GM12864 (cell line): ENCODE measurements around the gene PYGM.

Experiments used
- DNase-seq: peaks from one replicate; pipeline ENCODE4 v3.0.0-alpha.2; 2011; ENCODE audit warnings: low read depth
- H3K4me3 ChIP-seq: 2 replicates; pipeline ENCODE4 v1.5.1; 2011; ENCODE audit warnings: mild to moderate bottlenecking, low read depth, low read length, control low read depth
- TF ChIP-seq, protein P1 (sequence below): IDR thresholded peaks from 2 replicates; pipeline ENCODE4 v1.5.1; 2011; ENCODE audit warnings: low read depth, mild to moderate bottlenecking, moderate library complexity, low read length, control low read depth, inconsistent platforms; ENCODE audit errors: missing control alignments

PYGM gene

DNA sequence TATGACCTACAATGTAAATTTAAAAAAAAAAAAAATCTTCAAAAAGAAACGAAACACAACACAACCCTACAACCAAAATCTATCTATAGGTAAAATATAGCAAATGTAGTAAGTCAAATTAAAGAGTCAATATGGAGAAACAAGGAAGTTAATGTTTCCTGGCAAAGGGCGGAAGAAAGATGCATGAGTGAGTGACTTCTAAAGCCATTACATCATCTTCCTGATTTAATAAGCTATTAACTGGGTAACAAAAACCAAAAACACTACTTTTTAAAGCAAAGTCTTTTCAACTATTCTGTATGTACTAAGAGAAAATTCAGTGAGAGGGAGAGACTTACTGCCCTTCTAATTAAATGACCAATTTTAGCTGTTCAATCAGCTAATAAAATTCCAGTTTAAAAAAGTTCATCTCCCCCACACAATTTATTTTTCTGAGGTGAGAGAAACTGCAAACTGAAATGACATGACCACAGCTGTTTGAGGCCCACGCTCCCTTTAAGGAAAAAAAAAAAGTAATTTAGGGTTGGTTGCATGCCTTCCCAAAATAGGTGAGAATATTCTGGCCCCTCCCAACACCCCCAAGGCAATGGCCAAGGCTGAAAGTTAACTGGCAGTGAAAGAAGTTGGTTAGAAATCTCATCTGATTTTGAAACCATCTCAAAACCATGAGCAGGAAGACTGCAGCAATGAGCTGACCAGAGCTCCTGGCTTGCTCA lies 12.7 kb upstream of the PYGM start:
- DNase-seq, result peak; percentile 30
- TF ChIP-seq, protein P1, sequence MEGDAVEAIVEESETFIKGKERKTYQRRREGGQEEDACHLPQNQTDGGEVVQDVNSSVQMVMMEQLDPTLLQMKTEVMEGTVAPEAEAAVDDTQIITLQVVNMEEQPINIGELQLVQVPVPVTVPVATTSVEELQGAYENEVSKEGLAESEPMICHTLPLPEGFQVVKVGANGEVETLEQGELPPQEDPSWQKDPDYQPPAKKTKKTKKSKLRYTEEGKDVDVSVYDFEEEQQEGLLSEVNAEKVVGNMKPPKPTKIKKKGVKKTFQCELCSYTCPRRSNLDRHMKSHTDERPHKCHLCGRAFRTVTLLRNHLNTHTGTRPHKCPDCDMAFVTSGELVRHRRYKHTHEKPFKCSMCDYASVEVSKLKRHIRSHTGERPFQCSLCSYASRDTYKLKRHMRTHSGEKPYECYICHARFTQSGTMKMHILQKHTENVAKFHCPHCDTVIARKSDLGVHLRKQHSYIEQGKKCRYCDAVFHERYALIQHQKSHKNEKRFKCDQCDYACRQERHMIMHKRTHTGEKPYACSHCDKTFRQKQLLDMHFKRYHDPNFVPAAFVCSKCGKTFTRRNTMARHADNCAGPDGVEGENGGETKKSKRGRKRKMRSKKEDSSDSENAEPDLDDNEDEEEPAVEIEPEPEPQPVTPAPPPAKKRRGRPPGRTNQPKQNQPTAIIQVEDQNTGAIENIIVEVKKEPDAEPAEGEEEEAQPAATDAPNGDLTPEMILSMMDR, result no peak
- no peak overlapping the region for H3K4me3 ChIP-seq

DNA sequence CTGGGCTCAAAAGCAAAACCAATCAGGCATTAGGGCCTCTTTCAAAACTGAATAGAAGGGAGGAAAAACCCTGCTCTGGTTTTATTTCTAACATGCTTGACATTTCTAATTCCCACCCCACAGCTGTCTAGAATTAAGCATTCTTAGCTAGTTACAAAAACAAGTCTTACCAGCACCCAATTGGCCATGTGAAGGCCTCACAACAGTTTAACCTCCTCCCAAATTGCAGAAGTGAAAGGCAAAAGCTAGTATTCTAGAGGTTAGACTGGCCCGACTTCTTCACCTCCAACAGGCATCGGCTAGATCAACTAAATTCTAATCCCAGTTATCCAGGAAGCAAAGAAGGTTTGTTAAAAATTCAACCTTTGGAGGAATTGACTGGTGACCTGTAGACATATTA lies 12.1 kb upstream of the PYGM start:
- H3K4me3 ChIP-seq, result no peak overlapping the region
- no peak for DNase-seq
- TF ChIP-seq, protein P1, result no peak

DNA sequence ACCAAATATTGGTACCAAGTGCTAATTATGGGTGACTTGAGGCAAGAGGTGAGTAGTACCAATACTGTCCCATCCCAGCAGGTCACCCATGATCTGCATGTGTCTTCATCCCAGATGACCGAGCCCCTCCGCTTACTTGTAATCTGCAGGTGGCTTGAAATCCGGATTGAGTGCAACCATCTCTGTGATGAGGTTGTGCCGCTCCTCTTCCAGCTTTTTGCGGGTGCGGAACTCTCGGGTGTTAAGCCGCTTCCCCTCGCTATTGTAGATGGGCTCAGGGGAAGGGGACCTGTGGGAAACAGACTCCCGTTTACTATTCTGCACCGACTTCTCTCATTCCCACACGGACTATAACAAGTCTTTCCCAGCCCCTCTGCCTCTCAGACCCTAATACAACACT lies 10.3 kb upstream of the PYGM start:
- no peak for DNase-seq
- TF ChIP-seq, protein P1, result no peak
- H3K4me3 ChIP-seq, result no peak overlapping the region

DNA sequence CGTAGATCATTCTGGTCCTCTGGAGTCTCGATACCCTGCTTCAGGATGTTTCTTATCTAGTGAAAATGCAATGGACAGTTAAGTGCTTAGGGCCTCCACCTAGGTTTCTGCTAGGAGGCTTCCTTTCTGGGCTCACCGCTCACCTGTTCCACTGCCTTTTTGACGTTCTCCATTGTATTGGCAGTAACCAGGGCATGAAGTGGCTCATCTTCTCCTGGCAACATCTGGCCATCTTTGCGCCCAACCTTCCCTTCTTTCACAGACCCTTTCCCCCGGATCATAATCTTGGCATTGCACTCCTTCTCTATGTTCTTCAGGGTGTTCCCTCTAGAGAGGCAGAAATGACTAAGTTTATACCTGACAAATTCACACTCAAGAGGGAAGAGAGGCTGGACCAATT lies 9.5 kb upstream of the PYGM start:
- TF ChIP-seq, protein P1, result no peak
- no peak for DNase-seq
- H3K4me3 ChIP-seq, result no peak overlapping the region

DNA sequence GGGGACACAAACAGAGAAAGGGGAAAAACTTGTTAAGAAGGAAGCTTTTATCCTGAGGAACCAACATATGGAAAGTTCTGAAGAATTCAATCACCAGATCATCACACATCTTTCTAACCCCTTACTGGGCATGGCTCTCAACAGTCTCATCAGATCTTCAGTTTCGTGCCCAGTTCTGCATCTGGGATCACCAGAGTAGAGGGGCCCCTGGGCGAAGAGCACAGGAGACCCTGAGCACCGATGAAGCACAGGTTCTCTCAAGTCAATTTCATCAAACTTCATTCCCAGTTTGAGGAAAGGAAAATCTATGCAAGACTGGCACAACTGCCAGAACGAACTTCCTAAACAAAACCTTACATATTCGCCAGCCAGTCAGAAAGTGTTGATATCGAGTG lies 8.5 kb upstream of the PYGM start:
- TF ChIP-seq, protein P1, result no peak

DNA sequence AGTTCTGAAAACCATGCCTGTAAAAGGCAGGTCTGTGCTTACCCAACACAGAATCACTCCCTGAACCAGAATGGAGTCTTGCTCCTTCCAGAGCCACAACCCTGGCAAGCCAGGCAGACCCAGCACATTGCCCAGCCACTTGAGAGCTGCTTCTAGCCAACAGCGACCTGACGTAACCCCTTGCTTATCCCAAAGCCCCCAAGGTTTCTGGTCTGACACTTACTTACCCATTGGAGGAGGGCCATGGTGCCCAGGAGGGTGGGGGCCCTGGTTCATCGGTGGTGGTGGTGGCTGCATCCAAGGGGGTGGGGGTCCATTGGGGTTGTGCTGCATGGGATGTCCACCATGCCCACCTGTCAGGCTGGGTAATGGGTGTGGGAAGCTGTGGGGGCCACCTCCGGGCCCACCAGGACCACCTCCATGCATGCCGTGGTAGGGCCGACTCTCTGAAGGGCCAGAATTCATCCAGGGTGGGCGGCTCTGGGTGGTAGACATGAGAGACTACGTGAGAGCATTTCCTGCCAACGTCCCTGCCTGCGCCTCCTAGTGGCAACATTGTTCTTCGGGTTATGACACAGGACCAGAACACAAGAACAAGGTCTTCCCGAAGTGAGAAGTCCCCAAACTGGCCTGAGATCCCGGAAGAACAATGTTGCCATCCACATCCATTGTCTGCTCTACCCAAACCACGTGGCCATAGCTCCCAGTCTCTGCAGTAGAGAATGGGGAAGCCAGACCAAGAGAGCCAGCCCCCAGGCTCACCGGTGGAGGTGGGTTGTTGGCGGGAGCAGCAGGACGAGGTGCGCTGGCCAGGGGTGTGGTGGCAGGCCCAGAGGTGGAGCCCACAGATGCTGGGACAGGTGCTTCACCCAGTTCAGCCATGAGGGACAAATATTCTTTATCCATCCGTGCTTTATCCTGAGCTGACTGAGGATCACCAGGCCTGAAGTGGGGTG lies 7.8 kb upstream of the PYGM start:
- TF ChIP-seq, protein P1, result peak; percentile 87
- no peak for DNase-seq
- no peak overlapping the region for H3K4me3 ChIP-seq

More for the DNA sequence above, 8.5 kb upstream of the PYGM start:
- DNase-seq, result no peak
- no peak overlapping the region for H3K4me3 ChIP-seq
